Activated CD4-positive, CD25-positive, alpha-beta regulatory T cell (primary cell): ENCODE results near the gene HACD2.
"Not testable (repeated sequence)": the region's sequence is repeated elsewhere in the genome, so short reads cannot be mapped to it uniquely, and the experiment has no call there.

Source experiments
- DNase-seq, 4 experiments: peaks; one replicate each; lab custom pipeline; 2025; lab: John Stamatoyannopoulos, UW

The HACD2 gene

DNA sequence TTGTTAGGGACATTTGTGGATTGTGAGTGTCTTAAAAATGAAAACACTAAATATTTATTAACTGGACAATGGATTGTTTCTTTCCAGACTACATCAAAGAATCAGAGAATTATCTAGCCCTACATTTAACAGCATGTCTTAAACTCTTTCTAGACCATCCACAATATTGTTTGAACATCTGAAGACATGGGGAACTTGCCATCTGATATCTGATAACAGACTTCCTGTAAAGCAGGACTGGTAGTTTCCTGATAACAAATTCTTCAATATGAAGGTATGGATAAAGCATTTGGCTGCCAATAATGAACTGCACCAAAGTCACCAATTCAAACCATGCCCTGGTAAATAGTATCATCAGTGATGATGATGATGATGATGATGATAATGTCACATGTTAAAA is 26.2 kb upstream of the HACD2 start:
- DNase-seq: no peak

GRCh38 chr3:123610331-123610730 is 25.5 kb upstream of the HACD2 start:
- no peak for DNase-seq

DNA sequence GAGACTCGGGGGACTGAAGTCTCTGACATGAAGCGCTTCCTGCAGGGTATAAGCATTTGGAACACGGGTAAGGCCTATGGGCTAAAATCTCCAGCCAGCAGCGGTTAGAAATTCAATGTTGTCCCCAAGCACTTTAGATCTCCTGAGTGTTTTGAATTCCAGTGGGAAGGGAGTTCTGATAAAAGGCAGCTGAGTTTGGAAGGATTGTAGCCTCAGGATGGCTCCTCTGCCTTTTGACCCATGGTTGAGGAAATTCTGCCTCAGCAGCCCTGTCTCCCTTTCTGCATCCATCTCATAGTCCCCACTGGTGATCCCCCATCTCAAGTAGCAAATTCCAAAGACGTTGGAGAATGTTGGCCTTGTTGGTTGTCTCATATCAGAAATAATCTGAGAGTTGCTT is 24.2 kb upstream of the HACD2 start:
- DNase-seq: no peak

DNA sequence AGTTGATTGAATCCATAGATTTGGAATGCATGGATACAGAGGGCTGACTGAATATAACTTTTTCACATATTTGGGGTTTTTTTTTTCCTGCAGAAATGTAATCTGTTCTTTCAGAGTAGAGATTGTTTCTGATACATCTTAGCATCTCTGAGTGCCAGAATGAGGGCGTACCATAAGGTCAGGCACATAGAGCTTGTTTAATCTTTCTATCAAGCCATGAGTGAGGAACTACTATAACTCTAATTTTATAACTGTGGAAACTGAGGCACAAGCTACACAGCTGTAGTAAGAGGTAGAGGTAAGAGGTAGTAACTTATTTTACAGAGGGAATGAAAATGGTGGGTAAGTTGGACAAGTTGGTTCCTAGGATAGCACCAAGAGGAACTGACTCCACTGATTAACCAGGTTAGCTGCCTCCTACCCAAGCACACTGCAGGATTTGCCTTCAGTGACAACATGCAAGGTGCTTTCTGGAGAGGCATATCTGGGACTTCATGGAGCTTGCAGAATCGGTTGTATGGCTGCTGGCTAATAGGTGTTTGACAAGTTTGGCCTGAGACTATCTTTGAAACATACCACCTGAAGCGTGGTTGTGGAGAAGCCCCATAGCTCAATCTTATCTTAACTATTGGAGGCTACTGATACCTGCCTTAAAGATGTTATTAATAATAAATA is 23.5 kb upstream of the HACD2 start:
- no peak for DNase-seq

DNA sequence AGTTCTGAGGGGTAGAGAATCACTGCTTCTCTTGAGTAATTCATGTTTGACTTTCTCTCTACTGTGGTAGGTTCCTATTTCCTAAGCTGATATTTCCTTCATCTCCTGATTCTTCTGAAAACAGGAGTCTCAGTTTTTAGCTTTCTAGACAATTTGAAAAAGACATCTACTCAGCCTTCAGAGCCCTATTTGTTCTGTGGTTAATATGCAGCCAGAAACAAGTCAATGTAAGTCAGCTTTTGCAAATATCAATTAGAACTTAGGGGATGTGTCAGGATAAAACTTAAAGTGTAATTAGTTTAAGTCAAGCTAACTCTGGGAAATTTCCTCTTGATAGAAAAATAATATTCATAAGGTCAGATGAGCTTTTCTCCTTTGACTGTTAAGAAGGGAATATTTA is 21.7 kb upstream of the HACD2 start:
- no peak for DNase-seq

GRCh38 chr3:123605789-123606234 is 21.0 kb upstream of the HACD2 start:
- no peak for DNase-seq

GRCh38 chr3:123603153-123603552 is 18.3 kb upstream of the HACD2 start:
- not testable (repeated sequence) for DNase-seq

DNA sequence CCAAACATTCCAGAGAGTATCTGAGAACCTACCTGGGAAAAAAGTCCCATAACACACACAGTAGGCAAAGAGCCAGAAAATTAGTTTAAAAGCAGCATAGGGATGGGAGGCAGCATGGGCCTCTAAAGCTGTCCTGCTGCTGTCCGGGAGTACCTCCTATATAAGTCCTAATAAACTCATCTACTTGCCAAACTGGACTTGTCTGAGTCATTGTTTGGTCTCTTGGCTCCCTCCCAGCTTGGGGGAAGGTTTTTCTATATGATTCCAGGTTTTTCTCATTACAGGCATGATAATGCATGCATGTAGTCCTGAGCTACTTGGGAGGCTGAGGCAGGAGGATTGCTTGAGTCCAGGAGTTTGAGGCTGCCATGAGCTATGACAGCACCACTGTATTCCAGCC is 17.5 kb upstream of the HACD2 start:
- DNase-seq: no peak

DNA sequence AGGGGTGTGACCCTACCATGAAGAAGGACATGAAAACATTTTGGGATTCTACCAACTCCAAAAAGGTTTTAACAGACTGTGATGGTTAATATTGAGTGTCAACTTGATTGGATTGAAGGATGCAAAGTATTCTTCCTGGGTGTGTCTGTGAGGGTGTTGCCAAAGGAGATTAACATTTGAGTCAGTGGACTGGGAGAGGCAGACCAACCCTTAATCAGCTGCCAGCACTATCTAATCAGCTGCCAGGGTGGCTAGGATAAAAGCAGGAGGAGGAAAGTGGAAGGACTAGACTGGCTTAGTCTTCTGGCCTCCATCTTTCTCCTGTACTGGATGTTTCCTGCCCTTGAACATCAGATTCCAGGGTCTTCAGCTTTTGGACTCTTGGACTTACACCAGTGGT is 16.0 kb upstream of the HACD2 start:
- DNase-seq: not testable (repeated sequence)

- no peak for DNase-seq
These were observed 12.7 kb upstream of the HACD2 start for GRCh38 chr3:123597561-123597960.

GRCh38 chr3:123595396-123596180 is 10.7 kb upstream of the HACD2 start:
- DNase-seq: no peak

DNA sequence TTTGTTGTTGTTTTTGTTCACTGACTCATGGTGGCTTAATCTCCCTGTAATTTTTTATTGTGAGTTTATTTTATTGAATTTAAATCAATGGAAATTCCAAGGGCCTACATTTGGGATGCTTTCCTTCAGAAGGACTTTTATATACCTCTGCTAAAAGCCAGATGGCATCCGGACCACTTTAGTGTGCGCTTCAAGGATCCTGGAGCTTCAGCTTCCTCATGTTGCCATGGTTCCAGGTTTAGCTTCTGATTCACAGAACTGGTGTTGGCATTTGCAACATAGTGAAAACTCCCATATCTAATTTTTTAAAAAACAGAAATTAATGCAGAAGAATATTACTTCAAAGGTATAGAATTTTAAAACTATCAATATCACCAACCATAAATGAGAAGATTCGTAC is 8.5 kb upstream of the HACD2 start:
- no peak for DNase-seq

- DNase-seq: no peak
These were observed 6.0 kb upstream of the HACD2 start for GRCh38 chr3:123590685-123591450.

- DNase-seq: no peak
These were observed 2.5 kb upstream of the HACD2 start for GRCh38 chr3:123587401-123587800.

DNA sequence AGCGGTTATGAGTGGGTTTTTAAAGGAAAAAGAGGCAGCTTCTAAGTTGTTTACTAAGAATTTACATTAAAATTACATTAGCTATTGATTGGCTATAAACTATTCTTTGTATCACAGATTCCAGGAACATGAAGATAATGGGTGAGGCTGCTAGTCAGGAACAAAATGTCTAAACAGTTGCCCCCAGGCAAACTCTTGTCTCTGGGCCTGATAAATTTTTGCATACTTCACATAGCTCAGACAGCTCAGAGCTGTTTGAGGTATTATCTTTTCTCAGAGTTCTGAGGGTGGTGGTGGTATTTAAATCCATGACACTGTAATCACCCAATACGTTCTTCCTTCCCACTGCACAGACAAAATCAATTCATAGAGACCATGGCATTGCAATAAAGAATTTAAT is 2.1 kb upstream of the HACD2 start:
- no peak for DNase-seq

GRCh38 chr3:123586131-123586530 is 1.3 kb upstream of the HACD2 start:
- DNase-seq: no peak

DNA sequence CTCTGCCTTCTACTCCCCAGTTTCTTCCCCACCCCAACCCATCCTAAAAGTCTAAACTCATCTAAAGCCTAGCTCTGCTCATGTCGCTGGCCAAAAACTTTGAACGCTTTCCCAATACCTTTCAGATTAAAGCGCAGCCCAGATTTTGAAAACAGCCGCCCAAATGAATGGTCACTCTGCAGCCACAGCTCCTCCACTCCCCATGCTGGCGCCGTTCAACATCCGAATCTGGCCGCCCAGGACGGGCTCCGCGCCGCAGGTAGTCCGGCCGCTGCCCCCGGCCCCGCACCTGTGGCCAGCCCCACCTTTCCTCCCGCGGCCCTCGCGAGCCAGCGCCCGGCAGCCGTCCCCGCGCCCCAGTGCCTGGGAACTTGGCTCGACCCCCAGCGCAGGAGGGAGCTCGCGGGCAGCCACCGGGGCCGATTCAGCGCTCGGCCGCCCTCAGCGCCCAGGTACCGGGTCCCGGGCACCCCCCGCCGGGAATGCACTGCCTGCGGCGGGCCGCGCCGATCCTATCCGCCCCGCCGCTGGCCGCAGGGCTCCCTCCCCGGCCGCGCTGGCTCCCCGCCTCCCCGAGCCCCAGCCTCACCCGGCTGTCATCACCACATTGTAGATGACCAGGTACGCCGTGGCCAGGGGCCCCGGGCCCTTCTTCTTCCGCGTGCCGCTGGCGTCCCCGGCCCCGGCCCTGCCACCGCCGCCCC is 417 bp downstream of the HACD2 start:
- DNase-seq: peak in 3 of 4 experiments; percentile 39 to 47 (median 40)

GRCh38 chr3:123583561-123583960 is 1.3 kb downstream of the HACD2 start:
- no peak for DNase-seq

DNA sequence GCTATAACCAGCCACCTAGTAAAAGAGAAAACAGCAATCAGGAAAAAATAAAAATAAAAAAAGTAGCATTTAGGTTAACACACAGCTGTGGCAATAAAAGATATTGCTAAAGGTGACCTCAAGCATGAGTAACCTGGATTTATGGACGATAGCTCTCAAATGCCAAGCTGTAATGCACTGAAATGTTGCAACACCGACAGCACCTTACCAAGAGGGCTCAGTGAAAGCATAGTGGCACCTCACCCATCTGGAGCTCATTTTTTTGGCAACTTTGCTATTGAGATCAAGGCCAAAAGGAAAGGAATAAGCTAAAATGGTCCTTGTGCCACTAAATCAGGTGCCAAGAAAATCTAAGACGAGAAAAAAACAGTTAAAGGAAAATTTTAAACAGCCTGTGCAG is 2.5 kb downstream of the HACD2 start:
- no peak for DNase-seq

- no peak for DNase-seq
These were observed 8.7 kb downstream of the HACD2 start for GRCh38 chr3:123576122-123576521.

- DNase-seq: no peak
These were observed 12.9 kb downstream of the HACD2 start for GRCh38 chr3:123571973-123572365.

DNA sequence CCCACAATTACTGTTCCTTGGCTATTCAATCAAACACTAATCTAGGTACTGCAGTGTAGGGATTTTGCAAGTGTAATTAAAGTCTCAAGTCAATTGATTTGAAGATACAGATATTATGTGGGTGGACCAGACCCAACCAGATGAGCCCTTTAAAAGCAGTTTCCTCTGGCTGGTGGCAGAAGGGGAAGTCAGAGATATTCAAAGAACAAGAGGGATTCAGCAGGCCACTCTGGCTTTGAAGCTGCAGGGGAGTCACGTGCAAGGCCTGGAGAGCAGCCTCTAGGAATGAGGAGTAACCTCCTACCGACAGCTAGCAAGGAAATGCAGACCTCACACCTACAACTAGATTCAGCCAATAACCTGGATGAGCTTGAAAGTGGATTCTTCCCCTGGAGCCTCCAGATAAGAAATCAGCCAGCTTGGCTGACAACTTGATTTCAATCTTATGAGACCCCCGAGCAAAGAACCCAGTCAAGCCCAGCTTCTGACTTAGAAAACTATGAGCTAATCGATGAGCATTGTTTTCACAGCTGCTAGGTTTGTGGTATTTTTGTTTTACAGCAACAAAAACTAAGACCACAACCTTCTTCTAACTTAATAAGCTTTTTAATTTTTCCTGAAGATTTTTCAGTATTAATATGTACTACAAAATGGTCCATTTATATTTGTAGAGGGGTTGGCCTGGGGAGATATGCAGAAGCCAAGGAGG is 13.4 kb downstream of the HACD2 start:
- no peak for DNase-seq
